Panc1 (cell line): Measurements from ENCODE around the gene FRMPD1. TPM values are rescaled to one million over a fixed set of nuclear protein-coding genes. Genes with fewer than 3 reads are reported as not detected.

ENCODE experiments used
- ATAC-seq: fragments of 200-7000 bp; cut with Tn5 transposase; 2 replicates; pipeline ENCODE4 v1.9.1; 2020; ENCODE audit warnings: mild to moderate bottlenecking, moderate library complexity
- BruUV-seq: library from RNA; stranded (reverse); fragments of 400-500 nt; replicated peaks from 2 replicates; lab custom pipeline; 2021; lab: Mats Ljungman, UMichigan
- CTCF ChIA-PET: fragments of 300-600 bp; sonication (Branson Sonifier 250); formaldehyde crosslinking; loops from one replicate; lab custom pipeline; 2022; ENCODE audit warnings: antibody characterized with exemption; lab: Charles Lee
- POLR2A ChIA-PET: fragments of 300-600 bp; sonication (Branson Sonifier 250); formaldehyde crosslinking; loops from one replicate; lab custom pipeline; 2022; ENCODE audit warnings: antibody characterized with exemption; lab: Charles Lee
- DNase-seq: peaks from one replicate; pipeline ENCODE4 v3.0.0-alpha.2; 2010; ENCODE audit warnings: low read depth, low spot score
- H3K27ac ChIP-seq: 2 replicates; pipeline ENCODE4 v1.5.1; 2011; ENCODE audit warnings: mild to moderate bottlenecking, low read length, inconsistent platforms
- H3K27me3 ChIP-seq: fragments of 200-500 bp; sonication (Bioruptor generic); 2 replicates; pipeline ENCODE4 v1.6.0; 2014; ENCODE audit warnings: low read length, inconsistent platforms; ENCODE audit not compliant: control insufficient read depth, insufficient read depth
- H3K36me3 ChIP-seq: fragments of 200-500 bp; sonication (Bioruptor generic); 2 replicates; pipeline ENCODE4 v1.5.1; 2014; ENCODE audit warnings: inconsistent platforms, mild to moderate bottlenecking, low read length, moderate library complexity; ENCODE audit not compliant: control insufficient read depth, insufficient read depth
- H3K4me1 ChIP-seq: 2 replicates; pipeline ENCODE4 v1.5.1; 2011; ENCODE audit warnings: inconsistent platforms, mild to moderate bottlenecking, low read length, moderate library complexity; ENCODE audit not compliant: control insufficient read depth, insufficient read depth
- H3K4me3 ChIP-seq, 2 experiments: 2 replicates each; pipeline ENCODE4 v1.5.1; 2011 to 2012; ENCODE audit warnings: low read depth in 2 of 2, low read length in 2 of 2, mild to moderate bottlenecking in 2 of 2, inconsistent platforms in 1 of 2, moderate library complexity in 1 of 2
- H3K9me3 ChIP-seq: fragments of 200-500 bp; sonication (Bioruptor generic); 2 replicates; pipeline ENCODE4 v1.5.1; 2014; ENCODE audit warnings: low read depth, mild to moderate bottlenecking, inconsistent platforms, low read length, moderate library complexity; ENCODE audit not compliant: control insufficient read depth, insufficient read depth
- CTCF ChIP-seq: fragments of 450-650 bp; IDR thresholded peaks from 2 replicates; pipeline ENCODE4 v1.5.1; 2017; ENCODE audit warnings: mild to moderate bottlenecking
- POLR2AphosphoS5 ChIP-seq: IDR thresholded peaks from 2 replicates; pipeline ENCODE4 v1.6.1; 2012; ENCODE audit warnings: mild to moderate bottlenecking, low read depth, low read length, moderate library complexity
- REST ChIP-seq, 2 experiments: IDR thresholded peaks; 2 replicates each; pipeline ENCODE4 v1.6.1; 2011 to 2012; ENCODE audit warnings: low read depth in 2 of 2, control low read depth in 1 of 2, low read length in 1 of 2, mild to moderate bottlenecking in 1 of 2, moderate library complexity in 1 of 2; ENCODE audit not compliant: insufficient read depth in 1 of 2
- SIN3A ChIP-seq: IDR thresholded peaks from 2 replicates; pipeline ENCODE4 v1.6.1; 2012; ENCODE audit warnings: low read depth, mild to moderate bottlenecking, low read length, moderate library complexity, borderline replicate concordance; ENCODE audit not compliant: insufficient read depth
- TCF7L2 ChIP-seq: IDR thresholded peaks from 2 replicates; pipeline ENCODE4 v1.6.1; 2011; ENCODE audit warnings: mild to moderate bottlenecking, low read depth, low read length, inconsistent platforms
- in situ Hi-C: cut with HindIII; loops from 2 replicates; pipeline ENCODE4 v1.10.0; 2016; ENCODE audit warnings: low sequenced_read_pairs, low pct_unique_long_range_greater_than_20kb
- intact Hi-C: fragments of 100-400 bp; cut with micrococcal nuclease; formaldehyde crosslinking; loops from one replicate; pipeline ENCODE4 v1.10.0; 2022; ENCODE audit not compliant: unreplicated experiment
- total RNA-seq: library from RNA; stranded (reverse); gene quantifications from one replicate; pipeline ENCODE4 v1.2.1, GENCODE V29; 2021; ENCODE audit not compliant: unreplicated experiment

FRMPD1 gene
- total RNA-seq, 1 experiment from 2014 or later, result 0.21 TPM

GRCh38 chr9:37778534-37778933, 127.8 kb downstream of the FRMPD1 start:
- CTCF ChIA-PET, result no interaction called here
- Histone ChIP-seq H3K36me3 (peaks cover 27% of the 10 kb centered on the region), H3K9me3 (no peaks in the 10 kb centered on the region), H3K27ac (no peak overlapping the region), H3K4me1 (peaks cover 7% of the 10 kb centered on the region), H3K27me3 (no peaks in the 10 kb centered on the region), H3K4me3 (no peak overlapping the region)
- POLR2A ChIA-PET, result no interaction called here
- TF ChIP-seq REST (IDR thresholded peaks at IDR 0.05; ENCODE audit: insufficient read depth in 1 of 2, low read depth in 2 of 2, low read length in 1 of 2), result no peak
- no peak for TF ChIP-seq POLR2AphosphoS5
- TF ChIP-seq CTCF, result no peak
- no peak for TF ChIP-seq SIN3A
- TF ChIP-seq TCF7L2, result no peak
- TSS peak; percentile 55 for BruUV-seq
- intact Hi-C loops, result no loop called here
- in situ Hi-C loops, result no loop called here
- no peak for DNase-seq
- no peak for ATAC-seq

- intact Hi-C loops (no loop called here), in situ Hi-C loops (no loop called here)
- no peak for ATAC-seq
- no peaks in the 10 kb centered on the region for H3K27me3 ChIP-seq
- POLR2A ChIA-PET, result no interaction called here
- no TSS peak for BruUV-seq
- H3K36me3 ChIP-seq, result peaks cover 30% of the 10 kb centered on the region
- H3K27ac ChIP-seq, result peak overlapping the region; percentile 81
- no peak for TF ChIP-seq SIN3A
- no peak for TF ChIP-seq CTCF
- no peak for TF ChIP-seq REST (IDR thresholded peaks at IDR 0.05; ENCODE audit: insufficient read depth in 1 of 2, low read depth in 2 of 2, low read length in 1 of 2)
- no peak for TF ChIP-seq POLR2AphosphoS5
- no peak for TF ChIP-seq TCF7L2
- no peaks in the 10 kb centered on the region for H3K9me3 ChIP-seq
- CTCF ChIA-PET, result no interaction called here
- peak overlapping the region; percentile 70 to 93 for H3K4me3 ChIP-seq
- no peak for DNase-seq
- peaks cover 11% of the 10 kb centered on the region for H3K4me1 ChIP-seq
Measured at GRCh38 chr9:37784291-37784615, 133.5 kb downstream of the FRMPD1 start.
